Hindlimb muscle (tissue), 1 donor: Measurements from ENCODE around the gene SLC25A12. TPM values are rescaled to one million over a fixed set of nuclear protein-coding genes. Genes with fewer than 3 reads are reported as not detected.
"Not testable (repeated sequence)": the region's sequence is repeated elsewhere in the genome, so short reads cannot be mapped to it uniquely, and the experiment has no call there.

Experiments used
- DNase-seq: peaks from one replicate; pipeline ENCODE4 v3.0.0-alpha.2; 2013
- polyA plus RNA-seq: library from polyadenylated mRNA; unstranded; fragments of 120-200 nt; gene quantifications from one replicate; pipeline ENCODE4 v1.2.1, GENCODE V29; 2013; ENCODE audit not compliant: insufficient read length

The SLC25A12 gene, protein sequence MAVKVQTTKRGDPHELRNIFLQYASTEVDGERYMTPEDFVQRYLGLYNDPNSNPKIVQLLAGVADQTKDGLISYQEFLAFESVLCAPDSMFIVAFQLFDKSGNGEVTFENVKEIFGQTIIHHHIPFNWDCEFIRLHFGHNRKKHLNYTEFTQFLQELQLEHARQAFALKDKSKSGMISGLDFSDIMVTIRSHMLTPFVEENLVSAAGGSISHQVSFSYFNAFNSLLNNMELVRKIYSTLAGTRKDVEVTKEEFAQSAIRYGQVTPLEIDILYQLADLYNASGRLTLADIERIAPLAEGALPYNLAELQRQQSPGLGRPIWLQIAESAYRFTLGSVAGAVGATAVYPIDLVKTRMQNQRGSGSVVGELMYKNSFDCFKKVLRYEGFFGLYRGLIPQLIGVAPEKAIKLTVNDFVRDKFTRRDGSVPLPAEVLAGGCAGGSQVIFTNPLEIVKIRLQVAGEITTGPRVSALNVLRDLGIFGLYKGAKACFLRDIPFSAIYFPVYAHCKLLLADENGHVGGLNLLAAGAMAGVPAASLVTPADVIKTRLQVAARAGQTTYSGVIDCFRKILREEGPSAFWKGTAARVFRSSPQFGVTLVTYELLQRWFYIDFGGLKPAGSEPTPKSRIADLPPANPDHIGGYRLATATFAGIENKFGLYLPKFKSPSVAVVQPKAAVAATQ
- 23.6 TPM for polyA plus RNA-seq

DNA sequence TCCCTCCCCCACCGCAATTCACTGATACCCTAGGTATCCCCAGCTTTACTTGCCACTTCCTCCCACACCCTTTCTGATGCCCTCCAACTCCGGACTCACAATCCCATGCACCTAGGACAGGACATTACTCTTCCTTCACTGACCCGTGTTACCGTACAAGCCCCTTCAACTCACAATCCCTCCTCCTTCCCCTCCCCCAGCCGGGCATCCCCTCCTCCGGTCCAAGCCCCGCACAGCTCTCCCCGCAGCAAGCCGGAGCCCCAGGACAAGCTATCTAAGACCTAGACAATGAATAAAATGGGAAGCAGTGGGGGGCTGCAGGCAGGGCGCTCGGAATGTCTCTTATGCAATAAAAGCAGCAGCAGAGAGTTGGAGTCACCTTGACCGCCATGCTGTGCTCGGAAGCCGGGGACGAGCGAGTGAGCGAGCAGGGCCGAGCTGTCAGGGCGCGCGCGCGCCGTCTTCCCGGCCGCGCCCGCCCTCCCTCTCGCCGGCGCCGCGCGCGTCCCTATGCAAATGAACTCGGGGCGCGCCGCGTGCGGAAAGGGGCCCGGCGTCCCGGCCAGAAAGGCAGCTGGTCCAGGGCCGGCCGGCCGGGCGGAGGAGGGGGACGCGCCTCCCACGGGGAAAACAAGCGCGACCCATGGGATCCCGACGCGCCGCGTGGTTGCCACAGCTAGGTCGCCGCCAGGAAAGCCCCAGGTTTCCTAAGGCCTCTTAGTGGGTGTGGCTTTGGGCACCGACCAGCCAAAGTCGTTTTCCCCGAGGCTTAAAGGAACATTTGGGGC lies at the start of gene SLC25A12:
Gene SLC25A12, minus strand, starts transcription at position 421 of the 788 bp plus-strand sequence. Its CDS starts 30 bp downstream, at position 391.
- DNase-seq: peak; percentile 89

DNA sequence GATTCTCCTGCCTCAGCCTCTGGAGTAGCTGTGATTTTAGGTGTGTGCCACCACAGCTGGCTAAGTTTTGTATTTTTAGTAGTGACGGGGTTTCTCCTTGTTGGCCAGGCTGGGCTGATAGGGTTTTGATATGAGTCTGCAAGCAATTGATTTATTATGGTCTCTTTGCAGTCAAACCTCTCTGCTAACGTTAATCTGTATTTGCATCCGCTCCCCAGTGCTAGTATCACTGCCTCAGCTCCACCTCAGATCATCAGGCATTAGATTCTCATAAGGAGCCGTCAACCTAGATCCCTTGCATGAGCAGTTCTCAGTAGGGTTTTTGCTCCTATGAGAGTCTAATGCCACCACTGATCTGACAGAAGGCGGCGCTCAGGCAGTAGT lies 47.3 kb upstream of the SLC25A12 start:
- no peak for DNase-seq

DNA sequence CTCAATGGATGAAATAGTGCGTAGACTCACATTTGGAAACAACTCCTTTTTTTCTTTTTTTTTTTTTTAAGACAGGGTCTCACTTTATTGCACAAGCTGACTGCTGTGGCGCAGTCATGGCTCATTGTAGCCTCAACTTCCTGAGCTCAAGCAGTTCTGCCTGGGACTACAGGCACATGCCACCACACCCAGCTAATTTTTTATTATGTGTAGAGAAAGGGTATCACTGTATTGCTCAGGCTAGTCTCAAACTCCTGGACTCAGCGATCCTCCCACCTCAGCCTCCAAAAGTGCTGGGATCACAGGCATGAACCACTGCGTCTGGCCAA lies 45.7 kb upstream of the SLC25A12 start:
- DNase-seq: no peak

DNA sequence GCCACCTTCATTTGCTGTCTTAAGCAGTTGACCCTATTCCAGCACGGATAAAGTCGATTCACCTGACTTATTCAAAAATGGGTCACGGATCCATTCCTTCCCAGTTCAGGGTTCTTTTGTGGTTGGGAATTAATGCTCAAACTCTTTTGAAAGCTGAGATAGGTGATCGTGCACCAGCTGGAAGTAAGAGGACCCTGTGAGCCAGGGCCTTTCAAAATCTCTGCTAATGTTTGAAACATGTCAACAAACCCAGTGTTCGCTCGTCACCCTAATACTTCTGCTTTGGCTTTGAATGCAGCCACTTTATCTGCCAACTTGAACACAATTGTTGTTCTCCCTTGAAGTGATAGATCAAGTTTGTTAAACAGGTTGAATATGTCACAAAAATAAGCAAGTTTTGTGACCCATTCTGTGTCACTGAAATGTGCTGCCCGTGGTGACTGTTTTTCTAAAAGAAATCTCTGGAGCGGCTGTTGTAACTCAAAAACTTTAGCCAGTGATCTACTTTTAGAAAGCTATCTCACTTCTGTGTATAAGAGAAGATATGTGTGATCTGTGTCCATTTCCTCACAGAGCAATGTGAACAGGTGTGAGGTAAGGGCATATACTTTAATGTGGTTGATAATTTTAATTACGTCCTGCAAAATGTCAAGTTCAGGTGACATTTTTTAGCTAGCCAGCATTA lies 45.2 kb upstream of the SLC25A12 start:
- no peak for DNase-seq

DNA sequence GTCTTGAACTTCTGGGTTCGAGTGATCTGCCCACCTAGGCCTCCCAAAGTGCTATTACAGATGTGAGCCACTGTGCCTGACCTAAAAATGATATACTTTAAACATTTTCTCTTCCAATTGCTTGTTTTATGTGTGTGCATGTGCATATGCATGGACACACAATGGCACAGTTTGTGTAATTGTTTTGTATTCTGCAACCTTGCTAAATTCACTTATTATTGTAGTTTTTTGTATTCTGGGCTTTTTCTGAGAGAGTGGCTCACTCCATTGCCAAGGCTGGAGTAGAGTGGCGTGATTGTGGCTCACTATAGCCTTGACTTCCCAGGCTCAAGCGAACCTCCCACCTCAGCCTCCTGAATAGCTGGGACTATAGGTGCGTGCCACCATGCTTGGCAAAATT lies 36.3 kb upstream of the SLC25A12 start:
- no peak for DNase-seq

DNA sequence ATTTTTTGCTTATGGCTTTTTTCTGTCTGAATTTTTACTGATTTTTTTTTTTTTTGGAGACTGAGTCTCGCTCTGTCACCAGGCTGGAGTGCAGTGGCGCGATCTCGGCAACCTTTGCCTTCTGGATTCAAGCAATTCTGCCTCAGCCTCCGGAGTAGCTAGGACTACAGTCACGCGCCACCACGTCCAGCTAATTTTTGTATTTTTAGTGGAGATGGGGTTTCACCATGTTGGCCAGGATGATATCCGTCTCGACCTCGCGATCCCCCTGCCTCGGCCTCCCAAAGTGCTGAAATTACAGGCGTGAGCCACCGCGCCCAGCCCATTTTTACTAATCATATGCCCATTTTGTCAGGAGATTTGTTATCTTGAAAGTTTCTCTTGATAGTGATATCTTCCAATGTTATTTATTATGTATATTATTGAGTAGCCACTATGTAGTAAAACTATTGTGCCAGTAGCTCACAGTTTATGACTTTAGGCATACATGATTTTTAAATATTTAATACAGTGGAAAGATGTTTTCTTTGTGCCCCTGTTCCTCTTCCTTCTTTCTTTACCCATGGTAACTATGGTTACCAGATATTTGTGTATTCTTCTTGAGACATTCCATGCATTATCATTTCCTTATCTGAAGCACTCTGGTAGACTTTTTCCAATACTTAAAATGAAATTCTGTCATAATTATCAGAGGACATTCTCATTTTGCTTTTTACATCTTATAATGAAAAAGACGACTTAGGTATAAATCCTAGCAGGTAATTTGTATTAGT lies 30.3 kb upstream of the SLC25A12 start:
- no peak for DNase-seq

DNA sequence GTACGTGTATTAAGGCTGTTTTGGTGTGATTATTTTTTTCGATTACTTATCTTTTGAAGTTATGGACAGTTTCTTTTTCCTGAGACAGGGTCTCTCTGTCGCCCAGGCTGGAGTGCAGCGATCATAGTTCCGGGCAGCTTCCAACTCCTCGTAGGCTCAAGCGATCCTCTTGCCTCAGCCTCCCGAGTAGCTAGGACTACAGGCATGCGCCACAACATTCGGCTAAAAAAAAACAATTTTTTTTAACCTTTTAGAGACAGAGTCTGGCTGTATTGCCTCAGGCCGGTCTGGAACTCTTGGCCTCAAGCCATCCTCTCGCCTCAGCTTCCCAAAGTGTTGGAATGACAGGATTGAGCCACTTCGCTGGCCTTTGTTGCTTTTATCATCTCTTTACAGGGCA lies 29.2 kb upstream of the SLC25A12 start:
- DNase-seq: peak; percentile 29

DNA sequence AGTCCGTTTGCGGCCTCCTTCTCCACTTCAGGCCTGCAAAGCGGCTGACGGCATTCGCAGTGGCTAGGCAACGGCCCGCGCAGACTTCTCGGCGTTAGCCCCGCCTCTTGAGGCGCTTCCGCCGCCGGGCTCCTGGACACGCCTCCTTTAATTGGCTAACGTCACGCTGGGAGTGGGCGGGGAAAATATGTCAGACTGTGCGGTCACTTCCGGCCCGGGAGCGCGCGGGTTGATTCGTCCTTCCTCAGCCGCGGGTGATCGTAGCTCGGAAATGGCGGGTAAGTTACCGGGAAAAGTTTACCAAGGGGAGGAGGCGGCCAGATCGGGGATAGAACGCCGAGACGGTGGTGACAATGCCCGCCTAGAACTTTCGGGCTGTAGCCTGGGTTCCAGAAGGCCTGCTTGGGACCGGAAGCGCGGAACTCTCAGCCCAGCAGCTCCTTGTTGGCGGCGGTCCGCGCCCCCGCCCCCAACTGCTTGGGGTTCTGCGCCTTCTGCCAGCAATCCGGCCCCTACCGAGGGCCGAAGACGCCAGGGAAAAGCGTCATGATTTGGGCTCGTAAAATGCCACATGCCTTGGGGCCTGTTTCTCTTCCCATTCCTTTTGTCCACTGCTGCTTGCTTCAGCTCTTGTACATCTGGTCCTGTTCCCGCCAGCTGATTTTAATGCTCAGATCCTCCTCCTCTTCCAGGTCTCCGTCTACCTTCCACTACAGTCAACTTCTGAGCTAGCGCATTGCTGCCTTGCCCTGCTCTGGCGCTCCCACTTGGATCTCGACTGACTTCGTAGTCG lies 28.4 kb upstream of the SLC25A12 start, which contains the start of gene HAT1:
Gene HAT1, plus strand, starts transcription at position 232 of the 793 bp plus-strand sequence. Its CDS starts 40 bp downstream, at position 272.
- DNase-seq: peak; percentile 99

DNA sequence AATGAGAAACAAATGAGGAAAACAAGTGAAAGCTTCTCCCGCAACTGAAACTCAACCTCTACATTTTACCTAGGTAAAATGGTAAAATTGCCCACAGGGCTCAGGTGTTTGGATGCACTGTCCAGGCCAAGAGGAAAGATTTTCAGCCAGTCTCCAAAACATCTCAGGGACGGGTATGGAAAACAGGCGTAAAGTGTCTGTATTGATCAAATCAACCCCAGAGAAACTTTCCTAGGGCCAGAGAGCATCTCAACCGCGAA lies 27.9 kb upstream of the SLC25A12 start:
- DNase-seq: no peak

DNA sequence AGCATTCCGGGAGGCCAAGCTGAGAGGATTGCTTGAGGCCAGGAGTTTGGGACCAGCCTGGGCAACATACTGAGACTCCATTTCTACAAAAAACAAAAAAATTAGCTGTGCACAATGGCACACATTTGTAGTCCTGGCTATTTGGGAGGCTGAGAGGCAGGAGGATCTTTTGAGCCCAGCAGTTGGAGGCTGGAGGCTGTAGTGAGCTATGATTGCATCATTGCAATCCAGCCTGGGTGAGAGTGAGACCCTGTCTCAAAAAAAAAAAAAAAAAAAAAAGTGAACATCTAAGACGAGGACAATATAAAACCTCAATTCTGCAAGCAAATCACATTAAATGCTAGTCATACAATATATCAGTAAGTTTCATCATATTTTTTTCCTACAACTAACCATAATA lies 25.4 kb upstream of the SLC25A12 start:
- DNase-seq: no peak

DNA sequence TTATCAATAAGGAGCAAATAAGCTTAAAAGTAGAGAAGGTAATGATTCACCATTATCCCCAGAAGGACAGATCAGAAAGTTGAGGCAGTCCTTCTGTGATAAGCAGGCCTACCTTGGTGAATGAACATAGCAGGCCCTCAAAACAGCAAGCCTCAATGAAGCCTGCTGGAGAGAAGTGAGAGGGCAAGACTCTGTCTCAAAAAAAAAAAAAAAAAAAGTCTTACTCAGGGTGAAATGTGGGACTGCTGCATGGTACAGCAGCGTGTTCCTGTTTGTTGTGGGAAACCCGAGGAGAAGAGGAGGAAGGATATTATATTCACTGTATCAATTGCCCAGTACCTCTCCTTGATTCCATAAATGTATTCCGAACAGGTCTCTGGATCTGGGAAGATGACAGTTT lies 19.5 kb upstream of the SLC25A12 start:
- no peak for DNase-seq

DNA sequence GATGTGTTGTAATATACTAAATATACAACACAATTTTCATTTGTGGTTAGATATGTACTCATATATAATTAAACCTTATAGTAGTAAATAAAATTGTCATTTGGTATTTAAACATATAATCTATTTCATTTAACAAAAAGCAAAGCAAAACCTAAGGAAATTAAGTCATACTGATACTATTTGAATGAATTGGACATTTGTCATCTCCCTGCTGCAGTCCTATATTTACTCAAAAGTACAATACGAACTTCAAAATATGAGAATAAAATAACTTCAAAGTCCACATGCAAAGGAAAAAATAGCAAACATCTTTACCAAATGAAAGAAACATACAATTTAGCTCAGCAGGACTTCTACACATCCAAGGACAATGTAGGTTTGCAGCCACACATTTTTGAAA lies 16.4 kb upstream of the SLC25A12 start:
- DNase-seq: no peak

DNA sequence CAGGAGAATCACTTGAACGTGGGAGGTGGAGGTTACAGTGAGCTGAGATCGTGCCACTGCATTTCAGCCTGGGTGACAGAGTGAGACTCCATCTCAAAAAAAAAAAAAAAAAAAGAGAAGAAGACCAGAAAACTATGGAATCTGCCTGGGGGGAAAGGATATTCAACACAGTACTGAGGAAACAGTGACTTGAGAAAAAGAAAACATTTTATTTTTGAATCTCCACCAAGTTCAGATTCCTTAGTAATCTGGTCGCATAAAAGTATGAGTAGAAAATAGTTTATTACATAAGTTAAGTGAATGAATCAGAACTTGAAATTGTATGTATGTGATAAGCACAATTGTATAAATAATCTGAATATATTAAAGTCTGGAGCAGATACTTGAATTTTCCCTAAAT lies 15.2 kb upstream of the SLC25A12 start:
- DNase-seq: no peak

DNA sequence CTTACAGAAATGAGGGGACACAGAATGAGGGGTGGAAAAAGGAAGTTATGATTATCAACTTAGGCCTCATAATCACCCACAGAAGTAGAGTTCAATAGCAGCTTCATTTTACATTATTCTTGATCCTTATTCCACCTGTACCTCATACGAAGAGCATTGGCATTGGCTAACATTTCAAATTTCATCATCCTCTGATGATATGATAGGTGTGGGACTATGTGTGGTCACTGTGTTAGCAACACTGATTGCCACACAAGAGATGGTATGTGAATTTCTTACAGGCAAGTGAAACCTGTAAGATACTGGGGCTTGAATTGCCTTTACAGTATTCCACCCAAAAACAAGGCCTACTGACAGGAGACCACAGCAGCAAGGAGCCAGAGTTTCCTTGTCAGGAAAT lies 14.2 kb upstream of the SLC25A12 start:
- DNase-seq: no peak

DNA sequence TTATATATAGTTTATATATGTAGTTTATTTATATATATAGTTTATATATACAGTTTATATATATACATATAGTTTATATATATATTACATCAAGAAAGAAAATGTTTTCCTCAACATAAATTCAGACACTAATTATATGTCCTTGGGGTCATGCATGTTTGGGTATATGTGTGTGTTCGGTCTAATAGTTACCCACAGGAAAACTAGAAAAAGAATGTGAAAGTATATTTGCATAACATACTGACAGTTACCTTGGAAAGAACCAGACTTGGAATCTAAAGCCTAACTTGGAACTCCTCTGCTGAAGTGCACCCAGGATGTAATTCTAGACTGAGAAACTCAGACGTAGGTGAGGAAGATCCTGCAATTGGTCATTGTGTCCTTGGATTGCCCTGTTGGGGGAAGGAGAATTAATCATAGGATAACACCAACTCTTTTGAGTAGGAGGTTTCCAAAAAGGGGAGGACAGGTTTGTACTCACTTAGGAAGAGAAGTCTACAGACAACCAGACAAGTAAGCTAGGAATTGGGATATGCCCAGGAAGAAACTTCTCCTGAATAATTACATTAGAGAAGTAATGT lies 8.9 kb upstream of the SLC25A12 start:
- no peak for DNase-seq

DNA sequence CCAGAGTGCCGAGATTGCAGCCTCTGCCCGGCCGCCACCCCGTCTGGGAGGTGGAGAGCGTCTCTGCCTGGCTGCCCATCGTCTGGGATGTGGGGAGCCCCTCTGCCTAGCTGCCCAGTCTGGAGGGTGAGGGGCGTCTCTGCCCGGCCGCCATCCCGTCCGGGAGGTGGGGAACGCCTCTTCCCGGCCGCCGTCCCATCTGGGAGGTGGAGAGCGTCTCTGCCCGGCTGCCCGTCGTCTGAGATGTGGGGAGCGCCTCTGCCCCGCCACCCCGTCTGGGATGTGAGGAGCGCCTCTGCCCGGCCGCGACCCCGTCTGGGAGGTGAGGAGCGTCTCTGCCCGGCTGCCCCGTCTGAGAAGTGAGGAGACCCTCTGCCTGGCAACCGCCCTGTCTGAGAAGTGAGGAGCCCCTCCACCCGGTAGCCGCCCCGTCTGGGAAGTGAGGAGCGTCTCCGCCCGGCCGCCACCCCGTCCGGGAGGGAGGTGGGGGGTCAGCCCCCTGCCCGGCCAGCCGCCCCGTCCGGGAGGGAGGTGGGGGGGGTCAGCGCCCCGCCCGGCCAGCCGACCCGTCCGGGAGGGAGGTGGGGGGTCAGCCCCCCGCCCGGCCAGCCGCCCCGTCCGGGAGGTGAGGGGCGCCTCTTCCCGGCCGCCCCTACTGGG lies 5.7 kb upstream of the SLC25A12 start:
- not testable (repeated sequence) for DNase-seq

DNA sequence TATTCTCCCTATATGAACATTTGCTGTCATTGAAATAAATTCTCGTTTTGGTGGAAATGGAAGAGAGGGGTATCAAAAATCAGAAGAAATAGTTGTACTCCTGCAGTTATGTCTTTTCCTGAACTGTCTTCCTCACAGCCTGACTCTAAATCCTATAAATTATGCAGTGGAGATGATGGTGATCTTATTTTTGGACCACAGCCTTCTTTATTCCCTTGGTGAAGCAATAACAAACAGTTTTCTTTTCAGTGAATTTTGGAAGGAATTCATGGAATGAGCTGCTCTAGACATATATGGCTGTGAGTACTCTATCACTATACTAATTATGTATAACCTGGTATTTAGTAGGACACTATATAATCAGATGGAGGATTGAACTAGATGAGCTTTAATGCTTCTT lies 1.7 kb upstream of the SLC25A12 start:
- no peak for DNase-seq

DNA sequence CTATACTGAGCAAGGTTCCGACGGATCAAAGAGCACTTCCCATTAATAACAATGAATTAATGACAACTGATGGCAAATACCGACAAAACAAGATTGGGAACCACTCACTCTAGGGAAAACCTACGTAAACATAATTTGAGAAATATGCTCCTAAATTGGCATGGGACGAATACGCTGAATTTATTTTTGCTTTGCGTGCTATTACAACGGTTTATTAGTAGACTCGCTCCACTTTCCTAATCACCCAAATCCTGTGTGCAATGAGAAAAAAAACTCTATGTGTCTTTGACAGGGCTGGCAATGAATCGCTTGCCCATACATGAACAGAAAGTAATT lies 536 bp upstream of the SLC25A12 start:
- DNase-seq: no peak

DNA sequence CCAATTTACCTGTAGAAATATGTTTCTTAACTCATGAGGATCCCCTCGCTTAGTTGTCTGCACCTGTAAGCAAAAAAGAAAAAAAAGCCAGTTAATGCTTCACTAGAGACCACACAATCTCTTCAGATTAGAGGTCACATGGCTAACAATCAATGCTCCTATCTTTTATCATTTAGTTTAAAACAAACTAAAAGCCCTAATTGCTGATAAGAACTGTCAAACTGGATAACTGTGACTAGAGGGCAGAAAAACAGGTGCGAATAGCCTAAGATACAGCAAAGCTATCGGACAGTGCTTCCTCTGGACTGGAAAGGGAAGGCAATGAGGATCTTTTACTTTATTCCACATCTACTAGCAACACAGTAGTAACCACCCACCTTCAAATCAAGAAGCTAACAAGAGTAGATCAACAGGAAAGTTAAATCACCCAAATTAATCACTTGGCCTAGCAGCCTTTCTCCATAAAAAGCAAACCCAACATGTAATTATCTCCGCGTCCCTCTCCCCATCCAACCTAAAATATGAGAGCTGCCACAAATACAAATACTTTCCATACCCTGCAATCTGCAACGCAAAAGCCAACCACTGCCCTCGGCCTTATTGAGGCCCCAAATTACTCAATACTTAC lies 734 bp downstream of the SLC25A12 start:
- no peak for DNase-seq

DNA sequence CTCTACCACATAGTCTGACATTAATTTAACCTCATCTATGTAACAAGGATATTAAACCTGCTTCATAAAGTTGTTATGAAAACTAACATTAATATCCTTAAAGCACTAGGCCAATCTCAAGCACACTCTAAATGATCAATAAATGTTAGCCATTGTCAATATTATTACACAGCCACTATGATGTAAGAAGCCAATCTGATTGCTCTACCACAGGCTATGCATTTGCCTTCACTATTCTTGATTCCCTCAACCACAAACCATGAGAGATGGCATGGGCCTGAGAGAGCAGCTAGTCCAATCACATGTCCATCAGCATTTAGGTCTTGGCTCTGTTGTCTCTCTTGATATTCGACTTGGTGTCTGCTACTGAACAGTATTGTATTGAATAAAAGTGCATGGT lies 4.2 kb downstream of the SLC25A12 start:
- no peak for DNase-seq
